ENCODE measurements around the gene MAPK6.
"Not testable (repeated sequence)": the region's sequence is repeated elsewhere in the genome, so short reads cannot be mapped to it uniquely, and the experiment has no call there.

Gene MAPK6

GRCh38 chr15:52093539-52094510, 74.8 kb downstream of the MAPK6 start:
- Histone ChIP-seq H3K4me1 (ENCODE audit: control insufficient read depth in 2 of 2, insufficient read depth in 2 of 2, low read length in 2 of 2) (peaks cover 2 to 13% of the 10 kb centered on the region in 2 donors), H3K4me3 (ENCODE audit: low read length in 2 of 2) (no peak overlapping the region), H3K9me3 (ENCODE audit: control insufficient read depth in 2 of 2, low read length in 2 of 2) (peaks cover 0 to 2% of the 10 kb centered on the region in 2 donors), H3K27me3 (ENCODE audit: control insufficient read depth in 2 of 2, insufficient read depth in 2 of 2, low read length in 2 of 2) (no peaks in the 10 kb centered on the region), H3K27ac (ENCODE audit: low read depth in 2 of 2, low read length in 2 of 2) (no peak overlapping the region), H3K9ac (ENCODE audit: low read depth in 1 of 2, low read length in 2 of 2) (no peak overlapping the region), H3K36me3 (ENCODE audit: control insufficient read depth in 2 of 2, insufficient read depth in 2 of 2, low read length in 2 of 2) (no peaks in the 10 kb centered on the region)

- Histone ChIP-seq H3K27me3 (ENCODE audit: control insufficient read depth in 2 of 2, insufficient read depth in 2 of 2, low read length in 2 of 2) (no peaks in the 10 kb centered on the region), H3K4me3 (ENCODE audit: low read length in 2 of 2) (no peak overlapping the region), H3K9me3 (ENCODE audit: control insufficient read depth in 2 of 2, low read length in 2 of 2) (peaks cover 0 to 2% of the 10 kb centered on the region in 2 donors), H3K4me1 (ENCODE audit: control insufficient read depth in 2 of 2, insufficient read depth in 2 of 2, low read length in 2 of 2) (peaks cover 2 to 13% of the 10 kb centered on the region in 2 donors), H3K27ac (ENCODE audit: low read depth in 2 of 2, low read length in 2 of 2) (no peak overlapping the region), H3K9ac (ENCODE audit: low read depth in 1 of 2, low read length in 2 of 2) (no peak overlapping the region), H3K36me3 (ENCODE audit: control insufficient read depth in 2 of 2, insufficient read depth in 2 of 2, low read length in 2 of 2) (no peaks in the 10 kb centered on the region)
These were observed 76.0 kb downstream of the MAPK6 start for GRCh38 chr15:52094811-52095584.

DNA sequence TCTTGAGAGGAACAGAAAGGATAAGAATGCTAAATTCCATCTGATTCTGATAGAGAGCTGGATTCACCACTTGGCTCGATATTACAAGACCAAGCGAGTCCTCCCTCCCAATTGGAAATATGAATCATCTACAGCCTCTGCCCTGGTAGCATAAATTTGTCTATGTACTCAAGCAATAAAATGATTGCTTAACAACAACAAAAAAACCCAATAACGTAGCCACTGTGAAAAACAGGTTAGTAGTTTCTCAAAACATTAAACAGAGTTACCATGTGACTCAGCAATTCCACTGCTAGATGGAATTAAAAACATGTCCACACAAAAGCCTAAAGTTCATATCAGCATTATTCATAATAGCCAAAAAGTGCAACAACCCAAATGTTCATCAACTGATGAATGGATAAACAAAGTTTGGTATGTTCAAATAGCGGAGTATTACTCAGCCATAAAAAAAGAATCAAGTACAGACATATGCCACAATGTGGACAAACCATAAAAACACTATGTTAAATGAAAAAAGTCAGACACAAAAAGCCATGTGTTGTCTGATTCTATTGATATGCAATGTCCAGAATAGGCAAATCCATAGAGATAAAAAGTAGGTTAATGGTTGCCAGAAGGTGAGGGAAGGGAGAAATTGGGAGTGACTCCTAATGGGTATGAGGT, 76.7 kb downstream of the MAPK6 start:
- Histone ChIP-seq H3K36me3 (ENCODE audit: control insufficient read depth in 2 of 2, insufficient read depth in 2 of 2, low read length in 2 of 2) (no peaks in the 10 kb centered on the region), H3K27me3 (ENCODE audit: control insufficient read depth in 2 of 2, insufficient read depth in 2 of 2, low read length in 2 of 2) (no peaks in the 10 kb centered on the region), H3K4me3 (ENCODE audit: low read length in 2 of 2) (no peak overlapping the region), H3K9ac (ENCODE audit: low read depth in 1 of 2, low read length in 2 of 2) (no peak overlapping the region), H3K4me1 (ENCODE audit: control insufficient read depth in 2 of 2, insufficient read depth in 2 of 2, low read length in 2 of 2) (peaks cover 2 to 13% of the 10 kb centered on the region in 2 donors), H3K9me3 (ENCODE audit: control insufficient read depth in 2 of 2, low read length in 2 of 2) (no peaks in the 10 kb centered on the region), H3K27ac (ENCODE audit: low read depth in 2 of 2, low read length in 2 of 2) (no peak overlapping the region)

- not testable (repeated sequence) for H3K27me3 ChIP-seq (ENCODE audit: control insufficient read depth in 2 of 2, insufficient read depth in 2 of 2, low read length in 2 of 2); H3K27ac ChIP-seq (ENCODE audit: low read depth in 2 of 2, low read length in 2 of 2); H3K4me3 ChIP-seq (ENCODE audit: low read length in 2 of 2)
These were observed 77.5 kb downstream of the MAPK6 start for GRCh38 chr15:52096536-52096935.

DNA sequence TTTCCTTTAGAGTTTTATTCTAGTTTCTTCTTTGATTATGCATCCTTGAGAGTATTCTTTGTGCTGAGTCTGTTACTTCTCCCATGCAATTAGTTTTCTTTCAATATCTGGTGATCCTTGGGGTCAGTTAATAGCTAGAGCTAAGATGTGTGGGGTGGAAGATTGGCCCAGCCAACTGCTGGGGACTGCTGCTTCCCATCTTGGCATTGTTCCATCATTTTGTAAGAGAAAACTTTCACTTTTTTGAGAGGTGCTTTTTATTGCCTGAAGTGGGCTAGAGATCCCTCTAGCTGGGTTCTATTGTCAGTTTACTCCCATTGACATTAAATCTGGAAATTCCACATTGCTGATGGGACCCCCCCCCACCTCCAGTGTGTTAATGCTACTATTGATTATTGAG, 78.2 kb downstream of the MAPK6 start:
- Histone ChIP-seq H3K36me3 (ENCODE audit: control insufficient read depth in 2 of 2, insufficient read depth in 2 of 2, low read length in 2 of 2) (no peaks in the 10 kb centered on the region), H3K27ac (ENCODE audit: low read depth in 2 of 2, low read length in 2 of 2) (no peak overlapping the region), H3K27me3 (ENCODE audit: control insufficient read depth in 2 of 2, insufficient read depth in 2 of 2, low read length in 2 of 2) (no peaks in the 10 kb centered on the region), H3K9ac (ENCODE audit: low read depth in 1 of 2, low read length in 2 of 2) (no peak overlapping the region), H3K9me3 (ENCODE audit: control insufficient read depth in 2 of 2, low read length in 2 of 2) (no peaks in the 10 kb centered on the region), H3K4me1 (ENCODE audit: control insufficient read depth in 2 of 2, insufficient read depth in 2 of 2, low read length in 2 of 2) (peaks cover 2 to 17% of the 10 kb centered on the region in 2 donors), H3K4me3 (ENCODE audit: low read length in 2 of 2) (no peak overlapping the region)

More at GRCh38 chr15:52096536-52096935, 77.5 kb downstream of the MAPK6 start:
- H3K36me3 ChIP-seq (ENCODE audit: control insufficient read depth in 2 of 2, insufficient read depth in 2 of 2, low read length in 2 of 2); H3K9ac ChIP-seq (ENCODE audit: low read depth in 1 of 2, low read length in 2 of 2); H3K9me3 ChIP-seq (ENCODE audit: control insufficient read depth in 2 of 2, low read length in 2 of 2): not testable (repeated sequence)
- H3K4me1 ChIP-seq (ENCODE audit: control insufficient read depth in 2 of 2, insufficient read depth in 2 of 2, low read length in 2 of 2) = peaks cover 2 to 17% of the 10 kb centered on the region in 2 donors

DNA sequence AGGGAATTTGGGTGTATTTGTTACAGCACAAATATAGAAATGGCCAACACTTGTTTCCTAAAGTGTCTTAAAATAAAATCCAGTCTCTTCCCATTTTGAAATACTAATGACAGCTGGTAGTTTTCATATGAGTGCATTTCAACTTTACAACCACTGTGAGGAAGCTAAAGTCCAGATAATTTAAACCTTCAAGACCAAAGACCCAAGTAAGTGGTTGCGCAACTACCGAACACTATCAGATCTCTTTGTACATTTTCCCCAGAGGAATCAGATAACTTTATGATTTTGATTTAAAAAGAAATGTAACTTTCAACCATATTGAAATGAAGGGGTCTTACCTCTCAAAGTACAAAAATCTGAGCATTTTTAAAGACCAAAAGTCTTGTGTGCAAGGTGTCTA, 79.3 kb downstream of the MAPK6 start:
- H3K9me3 ChIP-seq (ENCODE audit: control insufficient read depth in 2 of 2, low read length in 2 of 2) = no peaks in the 10 kb centered on the region
- no peaks in the 10 kb centered on the region for H3K36me3 ChIP-seq (ENCODE audit: control insufficient read depth in 2 of 2, insufficient read depth in 2 of 2, low read length in 2 of 2)
- H3K4me1 ChIP-seq (ENCODE audit: control insufficient read depth in 2 of 2, insufficient read depth in 2 of 2, low read length in 2 of 2) = peaks cover 2 to 15% of the 10 kb centered on the region in 2 donors
- H3K27me3 ChIP-seq (ENCODE audit: control insufficient read depth in 2 of 2, insufficient read depth in 2 of 2, low read length in 2 of 2) = no peaks in the 10 kb centered on the region
- no peak overlapping the region for H3K4me3 ChIP-seq (ENCODE audit: low read length in 2 of 2)
- no peak overlapping the region for H3K9ac ChIP-seq (ENCODE audit: low read depth in 1 of 2, low read length in 2 of 2)
- no peak overlapping the region for H3K27ac ChIP-seq (ENCODE audit: low read depth in 2 of 2, low read length in 2 of 2)

DNA sequence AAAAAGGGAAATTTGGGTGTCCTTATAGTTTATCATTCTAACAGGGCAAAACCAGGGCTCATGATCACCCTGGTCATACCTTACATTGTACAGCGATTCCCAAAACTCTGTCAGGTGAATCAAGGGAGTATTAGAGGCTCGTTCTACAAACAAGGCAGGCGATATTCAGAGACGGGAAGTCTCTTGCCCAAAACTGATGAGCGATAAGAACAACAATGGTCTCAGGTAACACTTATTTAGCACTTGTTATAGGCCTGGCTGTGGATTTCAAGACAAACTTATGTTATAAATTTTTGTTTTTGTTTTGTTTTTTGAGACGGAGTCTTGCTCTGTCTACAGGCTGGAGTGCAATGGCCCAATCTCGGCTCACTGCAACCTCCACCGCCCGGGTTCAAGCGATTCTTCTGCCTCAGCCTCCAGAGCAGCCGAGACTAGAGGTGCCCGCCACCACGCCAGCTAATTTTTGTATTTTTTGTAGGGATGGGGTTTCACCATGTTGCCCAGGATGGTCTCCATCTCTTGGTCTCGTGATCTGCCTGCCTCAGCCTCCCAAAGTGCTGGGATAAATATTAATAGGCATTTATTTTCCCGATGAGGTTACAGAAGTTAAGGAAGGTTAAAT, 80.7 kb downstream of the MAPK6 start:
- Histone ChIP-seq H3K27ac (ENCODE audit: low read depth in 2 of 2, low read length in 2 of 2) (no peak overlapping the region), H3K27me3 (ENCODE audit: control insufficient read depth in 2 of 2, insufficient read depth in 2 of 2, low read length in 2 of 2) (no peaks in the 10 kb centered on the region), H3K4me3 (ENCODE audit: low read length in 2 of 2) (no peak overlapping the region), H3K9me3 (ENCODE audit: control insufficient read depth in 2 of 2, low read length in 2 of 2) (no peaks in the 10 kb centered on the region), H3K36me3 (ENCODE audit: control insufficient read depth in 2 of 2, insufficient read depth in 2 of 2, low read length in 2 of 2) (no peaks in the 10 kb centered on the region), H3K4me1 (ENCODE audit: control insufficient read depth in 2 of 2, insufficient read depth in 2 of 2, low read length in 2 of 2) (peaks cover 2 to 6% of the 10 kb centered on the region in 2 donors), H3K9ac (ENCODE audit: low read depth in 1 of 2, low read length in 2 of 2) (no peak overlapping the region)

DNA sequence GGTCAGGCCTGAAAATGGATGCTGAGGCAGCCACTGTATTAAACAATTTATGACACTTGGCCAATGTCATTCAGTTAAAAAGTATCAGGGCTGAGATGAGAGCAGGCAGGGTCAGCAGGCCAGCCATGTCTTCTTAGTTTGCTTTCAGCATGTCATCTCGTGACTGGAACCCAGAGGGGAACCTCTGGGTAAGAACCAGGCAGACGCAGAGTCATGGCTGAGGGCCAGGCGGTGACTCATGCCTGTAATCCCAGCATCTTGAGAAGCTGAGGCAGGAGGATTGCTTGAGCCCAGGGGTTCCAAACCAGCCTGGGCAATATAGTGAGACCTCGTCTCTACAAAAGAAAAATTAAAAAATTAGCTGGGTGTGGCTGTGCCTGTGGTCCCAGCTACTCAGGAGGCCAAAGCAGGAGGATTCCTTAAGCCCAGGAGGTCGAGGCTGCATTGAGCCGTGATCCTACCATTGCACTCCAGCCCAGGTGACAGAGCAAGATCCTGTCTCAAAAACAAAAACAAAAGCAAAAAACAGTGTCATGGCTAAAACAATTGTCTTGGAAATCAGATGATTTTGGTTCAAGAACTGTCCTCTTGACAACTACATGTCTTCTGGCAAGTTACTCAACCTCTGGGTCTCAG, 81.9 kb downstream of the MAPK6 start:
- no peak overlapping the region for H3K27ac ChIP-seq (ENCODE audit: low read depth in 2 of 2, low read length in 2 of 2)
- H3K4me1 ChIP-seq (ENCODE audit: control insufficient read depth in 2 of 2, insufficient read depth in 2 of 2, low read length in 2 of 2) = peaks cover 2 to 4% of the 10 kb centered on the region in 2 donors
- no peaks in the 10 kb centered on the region for H3K36me3 ChIP-seq (ENCODE audit: control insufficient read depth in 2 of 2, insufficient read depth in 2 of 2, low read length in 2 of 2)
- H3K9me3 ChIP-seq (ENCODE audit: control insufficient read depth in 2 of 2, low read length in 2 of 2) = no peaks in the 10 kb centered on the region
- no peaks in the 10 kb centered on the region for H3K27me3 ChIP-seq (ENCODE audit: control insufficient read depth in 2 of 2, insufficient read depth in 2 of 2, low read length in 2 of 2)
- no peak overlapping the region for H3K4me3 ChIP-seq (ENCODE audit: low read length in 2 of 2)
- no peak overlapping the region for H3K9ac ChIP-seq (ENCODE audit: low read depth in 1 of 2, low read length in 2 of 2)

- Histone ChIP-seq H3K9me3 (ENCODE audit: control insufficient read depth in 2 of 2, low read length in 2 of 2) (no peaks in the 10 kb centered on the region), H3K4me3 (ENCODE audit: low read length in 2 of 2) (no peak overlapping the region), H3K36me3 (ENCODE audit: control insufficient read depth in 2 of 2, insufficient read depth in 2 of 2, low read length in 2 of 2) (no peaks in the 10 kb centered on the region), H3K9ac (ENCODE audit: low read depth in 1 of 2, low read length in 2 of 2) (no peak overlapping the region), H3K4me1 (ENCODE audit: control insufficient read depth in 2 of 2, insufficient read depth in 2 of 2, low read length in 2 of 2) (peaks cover 2 to 4% of the 10 kb centered on the region in 2 donors), H3K27ac (ENCODE audit: low read depth in 2 of 2, low read length in 2 of 2) (no peak overlapping the region), H3K27me3 (ENCODE audit: control insufficient read depth in 2 of 2, insufficient read depth in 2 of 2, low read length in 2 of 2) (no peaks in the 10 kb centered on the region)
These were observed 82.7 kb downstream of the MAPK6 start for GRCh38 chr15:52101542-52102323.

All from mucosa of rectum (tissue), 2 donors.